H9 (cell line): ENCODE measurements around the gene CA5A. TPM values are rescaled to one million over a fixed set of nuclear protein-coding genes. Genes with fewer than 3 reads are reported as not detected.
"Not testable (repeated sequence)": the region's sequence is repeated elsewhere in the genome, so short reads cannot be mapped to it uniquely, and the experiment has no call there.

Experiments
- DNase-seq: peaks from one replicate; pipeline ENCODE4 v3.0.0-alpha.2; 2017
- H2AFZ ChIP-seq: one replicate; pipeline ENCODE4 v1.6.1; 2013; ENCODE audit warnings: mild to moderate bottlenecking, low read length, control low read depth, moderate library complexity
- H2AK5ac ChIP-seq: 2 replicates; pipeline ENCODE4 v1.6.1; 2013; ENCODE audit warnings: low read length, control low read depth, mixed read lengths; ENCODE audit not compliant: insufficient read length
- H2BK120ac ChIP-seq: one replicate; pipeline ENCODE4 v1.6.1; 2013; ENCODE audit warnings: low read depth, mild to moderate bottlenecking, low read length, control low read depth, inconsistent platforms; ENCODE audit not compliant: poor library complexity, severe bottlenecking
- H2BK12ac ChIP-seq: 2 replicates; pipeline ENCODE4 v1.6.1; 2013; ENCODE audit warnings: low read length, control low read depth, mixed read lengths, low read depth; ENCODE audit not compliant: insufficient read length
- H2BK15ac ChIP-seq: 2 replicates; pipeline ENCODE4 v1.6.1; 2013; ENCODE audit warnings: low read depth, low read length, control low read depth
- H2BK20ac ChIP-seq: one replicate; pipeline ENCODE4 v1.6.1; 2013; ENCODE audit warnings: low read depth, mild to moderate bottlenecking, low read length, control low read depth, inconsistent platforms; ENCODE audit not compliant: poor library complexity, severe bottlenecking
- H2BK5ac ChIP-seq: 2 replicates; pipeline ENCODE4 v1.6.1; 2013; ENCODE audit warnings: low read length, control low read depth, mixed read lengths; ENCODE audit not compliant: insufficient read length
- H3K14ac ChIP-seq: 2 replicates; pipeline ENCODE4 v1.6.1; 2013; ENCODE audit warnings: low read length, control low read depth; ENCODE audit not compliant: insufficient read depth
- H3K18ac ChIP-seq: 2 replicates; pipeline ENCODE4 v1.6.1; 2013; ENCODE audit warnings: low read depth, mild to moderate bottlenecking, mixed read lengths, low read length, control low read depth; ENCODE audit not compliant: insufficient read length
- H3K23ac ChIP-seq: 2 replicates; pipeline ENCODE4 v1.6.1; 2013; ENCODE audit warnings: low read length, control low read depth, mixed read lengths, low read depth; ENCODE audit not compliant: insufficient read length
- H3K23me2 ChIP-seq: 2 replicates; pipeline ENCODE4 v1.6.1; 2013; ENCODE audit warnings: low read depth, mild to moderate bottlenecking, mixed read lengths, low read length, control low read depth; ENCODE audit not compliant: insufficient read length, poor library complexity, severe bottlenecking
- H3K27ac ChIP-seq: 2 replicates; pipeline ENCODE4 v1.5.1; 2013; ENCODE audit warnings: low read length, control low read depth, mixed read lengths, low read depth; ENCODE audit not compliant: insufficient read length
- H3K27me3 ChIP-seq: 2 replicates; pipeline ENCODE4 v1.6.1; 2013; ENCODE audit warnings: low read length, control low read depth, inconsistent platforms; ENCODE audit not compliant: insufficient read depth
- H3K4ac ChIP-seq: 2 replicates; pipeline ENCODE4 v1.6.1; 2013; ENCODE audit warnings: low read depth, mild to moderate bottlenecking, control low read depth, inconsistent platforms, low read length, moderate library complexity
- H3K4me1 ChIP-seq: 2 replicates; pipeline ENCODE4 v1.6.1; 2013; ENCODE audit warnings: low read length, control low read depth, inconsistent platforms; ENCODE audit not compliant: insufficient read depth
- H3K4me2 ChIP-seq: 2 replicates; pipeline ENCODE4 v1.6.1; 2013; ENCODE audit warnings: low read length, control low read depth, mixed read lengths; ENCODE audit not compliant: insufficient read length, insufficient read depth
- H3K56ac ChIP-seq: 2 replicates; pipeline ENCODE4 v1.6.1; 2013; ENCODE audit warnings: low read depth, mild to moderate bottlenecking, mixed read lengths, low read length, control low read depth; ENCODE audit not compliant: insufficient read length
- H3K79me1 ChIP-seq: 2 replicates; pipeline ENCODE4 v1.6.1; 2013; ENCODE audit warnings: low read depth, mild to moderate bottlenecking, moderate library complexity, low read length, control low read depth, inconsistent platforms; ENCODE audit not compliant: insufficient read depth, poor library complexity, severe bottlenecking
- H3K79me2 ChIP-seq: 2 replicates; pipeline ENCODE4 v1.6.1; 2013; ENCODE audit warnings: low read length, control low read depth, inconsistent platforms; ENCODE audit not compliant: insufficient read depth
- H3K9ac ChIP-seq: 2 replicates; pipeline ENCODE4 v1.6.1; 2013; ENCODE audit warnings: low read length, control low read depth, mixed read lengths; ENCODE audit not compliant: insufficient read length; ENCODE audit errors: extremely low read depth
- H3K9me3 ChIP-seq: one replicate; pipeline ENCODE4 v1.6.1; 2013; ENCODE audit warnings: low read depth, low read length, inconsistent platforms; ENCODE audit not compliant: control insufficient read depth
- H3T11ph ChIP-seq: one replicate; pipeline ENCODE4 v1.6.1; 2013; ENCODE audit warnings: mild to moderate bottlenecking, low read length, control low read depth, inconsistent platforms
- H4K20me1 ChIP-seq: one replicate; pipeline ENCODE4 v1.6.1; 2013; ENCODE audit not compliant: control insufficient read depth, insufficient read length, insufficient read depth
- H4K5ac ChIP-seq: 2 replicates; pipeline ENCODE4 v1.6.1; 2013; ENCODE audit warnings: low read depth, mild to moderate bottlenecking, mixed read lengths, low read length, control low read depth; ENCODE audit not compliant: insufficient read length
- H4K8ac ChIP-seq: replicated peaks from 2 replicates; pipeline ENCODE4 v1.6.1; 2013; ENCODE audit warnings: low read length, control low read depth, mixed read lengths, low read depth; ENCODE audit not compliant: insufficient read length
- H4K91ac ChIP-seq: 2 replicates; pipeline ENCODE4 v1.6.1; 2013; ENCODE audit warnings: low read depth, mild to moderate bottlenecking, moderate library complexity, mixed read lengths, low read length, control low read depth; ENCODE audit not compliant: insufficient read length
- H3K27ac Mint-ChIP-seq, 3 experiments: 2 replicates in 2 of 3; 3 replicates in 1 of 3; pipeline ENCODE4 v1.8.0; 2020 to 2021; ENCODE audit warnings: mixed read lengths in 3 of 3, mild to moderate bottlenecking in 1 of 3, moderate library complexity in 1 of 3
- H3K27me3 Mint-ChIP-seq: 2 replicates; pipeline ENCODE4 v1.8.0; 2021; ENCODE audit warnings: low read depth, mild to moderate bottlenecking, moderate library complexity, mixed read lengths
- H3K36me3 Mint-ChIP-seq, 3 experiments: 2 replicates in 2 of 3; 3 replicates in 1 of 3; pipeline ENCODE4 v1.8.0; 2020 to 2021; ENCODE audit warnings: low read depth in 3 of 3, mixed read lengths in 3 of 3; ENCODE audit not compliant: insufficient read depth in 1 of 3
- H3K4me1 Mint-ChIP-seq, 2 experiments: 2 replicates each; pipeline ENCODE4 v1.8.0; 2020; ENCODE audit warnings: mixed read lengths in 2 of 2
- H3K4me3 Mint-ChIP-seq, 2 experiments: 2 replicates in 1 of 2; 3 replicates in 1 of 2; pipeline ENCODE4 v1.8.0; 2020 to 2021; ENCODE audit warnings: mild to moderate bottlenecking in 2 of 2, mixed read lengths in 2 of 2, moderate library complexity in 1 of 2
- H3K9me3 Mint-ChIP-seq, 2 experiments: 2 replicates in 1 of 2; 3 replicates in 1 of 2; pipeline ENCODE4 v1.8.0; 2020; ENCODE audit warnings: mild to moderate bottlenecking in 2 of 2, mixed read lengths in 2 of 2, moderate library complexity in 1 of 2
- WGBS: extraction: QIAGEN DNeasy Blood & Tissue Kit; methylation state at CpG from one replicate; pipeline ENCODE4 v1.1.7; 2013; ENCODE audit warnings: missing lambda C conversion rate, low lambda C conversion rate, mixed read lengths; ENCODE audit not compliant: insufficient read length; ENCODE audit errors: extremely low coverage; 5-methylcytosine and 5-hydroxymethylcytosine counted together
- total RNA-seq: library from RNA; stranded (reverse); gene quantifications from 2 replicates; pipeline ENCODE4 v1.2.1, GENCODE V29; 2021

The CA5A gene
- total RNA-seq, 1 experiment from 2014 or later: not detected

DNA sequence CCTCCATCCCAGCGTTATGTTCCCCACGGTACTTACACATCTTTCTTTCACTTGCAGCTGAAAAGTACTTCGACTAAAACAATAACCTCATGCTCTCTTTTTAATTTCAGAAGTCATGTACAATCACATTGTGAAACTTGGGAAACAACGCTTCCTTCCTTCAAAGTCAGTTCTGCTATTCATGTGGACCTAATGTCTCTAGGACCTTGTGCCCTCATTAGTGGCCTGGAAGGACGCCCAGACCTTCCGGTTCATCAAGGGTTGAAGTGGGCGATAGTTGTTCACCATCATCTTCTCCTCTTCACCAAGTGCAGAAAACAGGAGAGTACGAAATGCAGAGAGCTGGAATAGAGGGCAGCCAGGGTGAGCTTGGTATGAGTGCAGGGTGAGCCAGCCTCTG is 48.4 kb downstream of the CA5A start:
- WGBS: no CpG with 5 or more reads among the region's 8 CpGs

DNA sequence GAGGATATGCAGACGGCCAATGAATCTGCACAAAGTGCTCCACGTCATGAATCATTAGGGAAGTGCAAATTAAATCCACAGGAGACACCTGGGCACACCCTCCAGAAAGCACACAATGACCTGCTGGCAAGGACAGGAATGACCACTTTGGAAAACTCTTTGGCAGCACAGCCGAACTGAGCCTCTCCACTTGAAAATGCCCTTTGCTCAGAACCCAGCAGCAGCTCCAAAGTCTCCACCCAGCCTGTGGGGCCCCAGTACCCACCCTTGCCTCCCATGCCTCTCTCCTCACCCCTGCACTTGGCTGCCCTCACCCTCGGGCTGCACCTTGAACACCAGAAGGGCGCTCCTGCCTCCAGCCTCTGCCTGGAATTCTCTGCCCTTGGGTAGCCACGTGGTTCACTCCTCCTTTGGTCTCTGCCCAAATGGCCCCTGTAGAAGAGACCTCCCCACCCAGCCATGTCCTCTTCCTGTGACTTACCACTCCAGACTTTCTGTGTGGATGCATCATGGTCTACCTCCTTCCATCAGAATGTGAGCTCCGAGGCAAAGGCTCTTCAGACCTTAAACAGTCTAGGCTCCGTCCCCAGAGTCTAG is 50.9 kb downstream of the CA5A start:
- not testable (repeated sequence) for H3K79me2 ChIP-seq, H3K79me1 ChIP-seq, H2BK20ac ChIP-seq, H3K14ac ChIP-seq, H3K56ac ChIP-seq, H3K27ac ChIP-seq, H2BK5ac ChIP-seq, H3K4me3 Mint-ChIP-seq, H3K9me3 Mint-ChIP-seq, DNase-seq, H2BK15ac ChIP-seq, H4K91ac ChIP-seq, H2AK5ac ChIP-seq, H3T11ph ChIP-seq, H3K9me3 ChIP-seq, H3K23me2 ChIP-seq, H3K4me2 ChIP-seq, H3K27me3 ChIP-seq, H4K8ac ChIP-seq, H3K36me3 Mint-ChIP-seq, H3K4me1 ChIP-seq, H4K5ac ChIP-seq, H2BK120ac ChIP-seq, H3K23ac ChIP-seq, H3K9ac ChIP-seq, H2BK12ac ChIP-seq, H4K20me1 ChIP-seq, H2AFZ ChIP-seq, H3K18ac ChIP-seq, H3K4ac ChIP-seq
- WGBS: no CpG with 5 or more reads among the region's 8 CpGs
- Mint-ChIP-seq H3K4me1 (peaks cover 23 to 27% of the 10 kb centered on the region in 2 experiments), H3K27ac (peak overlapping the region in 1 of 3 experiments; percentile 13; a peak in 2 of 7 replicates), H3K27me3 (peaks cover 13% of the 10 kb centered on the region)

More for the DNA sequence above, 48.4 kb downstream of the CA5A start:
- not testable (repeated sequence) for H2AK5ac ChIP-seq, H3K56ac ChIP-seq, H3K4me2 ChIP-seq, H3K27me3 Mint-ChIP-seq, H3K4me1 Mint-ChIP-seq, H4K20me1 ChIP-seq, H3K23ac ChIP-seq, H3K9me3 ChIP-seq, H4K5ac ChIP-seq, H2BK120ac ChIP-seq, H3T11ph ChIP-seq, H3K4ac ChIP-seq, H3K79me2 ChIP-seq, H3K18ac ChIP-seq, H3K9ac ChIP-seq, H3K27ac Mint-ChIP-seq, H3K9me3 Mint-ChIP-seq, H3K4me1 ChIP-seq, H3K14ac ChIP-seq, H4K8ac ChIP-seq, H3K4me3 Mint-ChIP-seq, H4K91ac ChIP-seq, H2BK12ac ChIP-seq, H3K27ac ChIP-seq, H2AFZ ChIP-seq, H3K27me3 ChIP-seq, H3K36me3 Mint-ChIP-seq, DNase-seq, H2BK5ac ChIP-seq, H2BK20ac ChIP-seq, H3K23me2 ChIP-seq, H2BK15ac ChIP-seq, H3K79me1 ChIP-seq
